ENCODE results near the gene CEBPA.

The CEBPA gene

DNA sequence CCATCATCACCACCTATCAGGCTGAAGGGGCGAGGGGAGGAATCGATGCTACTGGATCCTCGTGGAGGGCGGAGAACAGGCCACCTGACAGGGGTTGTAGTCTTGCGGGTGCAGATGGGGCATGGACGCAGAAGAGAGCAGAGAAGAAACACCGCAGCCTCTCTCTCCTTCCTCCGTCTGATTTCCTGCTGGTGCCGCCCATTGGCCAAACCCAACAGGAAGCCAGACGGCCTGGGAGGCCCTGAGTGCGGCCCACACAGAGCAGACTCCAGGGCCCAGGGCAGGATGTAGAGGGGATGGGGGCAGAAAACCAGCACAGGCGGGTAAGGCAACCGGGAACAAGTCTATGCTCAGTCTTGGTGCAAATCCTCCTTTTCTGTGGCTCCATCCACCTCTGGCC, 15.4 kb downstream of the CEBPA start:
- no peak for DNase-seq

DNA sequence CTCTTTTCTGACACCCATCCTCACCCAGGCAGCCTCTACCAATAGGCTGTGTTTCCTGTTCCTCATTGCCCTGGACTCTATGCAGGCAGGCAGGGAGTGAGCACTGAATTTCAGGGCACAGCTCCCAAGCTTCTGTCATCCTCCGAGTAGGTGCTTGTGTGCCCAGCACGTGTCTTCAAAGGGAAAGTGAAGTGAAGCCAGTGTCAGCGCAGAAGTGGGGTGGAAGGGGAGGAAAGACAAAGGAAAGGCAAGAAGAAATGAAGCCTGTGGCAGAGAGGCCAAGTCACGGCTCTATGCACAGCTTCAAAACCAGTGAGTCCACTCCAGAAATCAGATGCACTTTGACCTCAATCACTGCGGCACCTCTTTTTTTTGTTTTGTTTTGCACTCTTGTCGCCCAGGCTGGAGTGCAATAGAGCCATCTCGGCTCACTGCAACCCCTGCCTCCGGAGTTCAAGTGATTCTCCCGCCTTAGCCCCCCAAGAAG, 16.9 kb downstream of the CEBPA start:
- DNase-seq, result no peak

DNA sequence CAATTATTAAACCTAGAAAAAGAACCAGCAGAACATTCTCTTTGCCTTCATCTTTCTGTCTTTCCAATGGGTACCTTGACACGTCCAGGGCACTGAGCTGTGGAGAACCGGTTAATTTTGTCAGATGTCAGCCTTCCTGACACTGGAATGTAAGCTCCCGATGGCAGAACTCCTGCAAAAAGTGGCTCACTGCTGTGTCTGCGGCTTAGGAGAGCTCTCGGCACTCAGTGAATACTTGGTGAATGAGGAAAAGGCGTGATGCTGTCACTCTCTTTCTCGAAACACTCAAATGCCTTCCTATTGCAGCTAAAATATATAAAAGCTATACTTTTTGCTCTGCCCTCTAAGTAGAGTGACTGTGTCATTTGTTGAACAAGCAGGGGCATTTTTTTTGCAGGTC, 17.6 kb downstream of the CEBPA start:
- DNase-seq, result no peak

DNA sequence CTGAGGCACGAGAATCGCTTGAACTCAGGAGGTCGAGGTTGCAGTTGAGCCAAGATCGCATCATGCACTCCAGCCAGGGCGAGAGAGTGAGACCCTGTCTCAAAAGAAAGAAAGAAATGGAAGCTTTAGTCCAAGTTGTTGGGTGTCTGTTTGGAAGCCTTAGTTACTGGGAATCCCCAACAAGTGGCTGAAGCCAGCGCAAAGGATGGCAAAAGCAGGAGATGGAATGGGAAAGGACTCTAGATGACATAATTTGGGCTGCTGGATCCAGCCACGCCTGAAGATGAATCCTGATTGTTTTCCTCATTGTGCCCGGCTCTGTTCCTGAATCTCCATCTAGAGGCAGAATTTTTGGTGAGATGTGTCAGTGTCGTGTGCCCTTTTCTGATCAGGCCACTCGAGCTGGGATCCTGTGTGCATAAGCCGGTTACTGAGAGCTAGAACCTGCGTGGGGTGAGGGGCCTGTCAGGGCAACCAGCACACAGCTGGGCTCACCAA, 18.1 kb downstream of the CEBPA start:
- no peak for DNase-seq

DNA sequence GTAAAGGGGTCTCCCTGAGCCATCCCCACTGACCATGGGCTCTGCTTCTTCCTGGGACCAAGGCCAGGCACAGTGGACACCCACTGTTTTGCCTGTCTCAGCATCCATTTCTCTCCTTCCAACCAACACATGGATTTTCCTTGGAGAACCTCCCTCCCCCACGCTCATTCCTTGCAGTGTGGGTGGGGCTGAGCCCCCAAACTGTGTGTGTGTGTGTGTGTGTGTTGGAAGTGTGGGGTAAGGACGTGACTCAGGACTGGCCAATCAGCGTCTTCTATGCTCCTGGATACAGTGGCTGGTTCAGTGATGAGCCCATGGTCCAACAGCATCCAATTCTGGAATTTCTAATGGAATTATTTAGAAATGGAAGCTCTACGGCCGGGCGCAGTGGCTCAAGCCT, 18.7 kb downstream of the CEBPA start:
- DNase-seq, result no peak

DNA sequence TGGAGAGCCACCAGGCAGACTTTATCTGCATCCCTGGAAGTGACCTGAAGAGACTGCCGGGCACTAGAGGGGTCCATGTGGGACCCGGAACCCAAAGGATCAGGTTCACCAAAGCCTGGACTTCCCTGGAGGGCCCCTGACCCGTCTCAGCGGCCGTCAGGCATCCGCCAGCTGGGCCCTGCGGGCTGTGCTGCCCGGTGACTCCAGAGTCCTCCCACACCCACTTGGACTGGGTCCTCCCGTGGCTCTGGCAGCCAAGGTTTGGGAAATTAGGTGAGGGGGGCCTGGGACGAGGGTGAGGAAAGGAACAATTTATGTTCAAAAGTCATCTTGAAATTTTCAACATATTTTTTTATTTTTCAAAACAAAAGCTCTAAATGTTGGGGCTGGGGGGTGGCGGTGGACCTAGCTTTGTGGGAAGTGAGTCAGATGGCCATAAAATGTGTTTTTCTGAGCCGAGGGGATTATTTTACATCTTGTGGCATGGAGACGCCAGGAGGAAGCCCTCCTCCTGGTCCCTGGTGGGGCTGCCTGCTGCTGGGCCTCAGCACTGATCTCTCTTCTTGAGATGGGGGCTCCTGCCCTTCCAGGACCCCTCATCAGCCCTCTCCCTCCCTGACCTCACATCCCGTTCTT, 20.2 kb downstream of the CEBPA start:
- DNase-seq, result no peak

DNA sequence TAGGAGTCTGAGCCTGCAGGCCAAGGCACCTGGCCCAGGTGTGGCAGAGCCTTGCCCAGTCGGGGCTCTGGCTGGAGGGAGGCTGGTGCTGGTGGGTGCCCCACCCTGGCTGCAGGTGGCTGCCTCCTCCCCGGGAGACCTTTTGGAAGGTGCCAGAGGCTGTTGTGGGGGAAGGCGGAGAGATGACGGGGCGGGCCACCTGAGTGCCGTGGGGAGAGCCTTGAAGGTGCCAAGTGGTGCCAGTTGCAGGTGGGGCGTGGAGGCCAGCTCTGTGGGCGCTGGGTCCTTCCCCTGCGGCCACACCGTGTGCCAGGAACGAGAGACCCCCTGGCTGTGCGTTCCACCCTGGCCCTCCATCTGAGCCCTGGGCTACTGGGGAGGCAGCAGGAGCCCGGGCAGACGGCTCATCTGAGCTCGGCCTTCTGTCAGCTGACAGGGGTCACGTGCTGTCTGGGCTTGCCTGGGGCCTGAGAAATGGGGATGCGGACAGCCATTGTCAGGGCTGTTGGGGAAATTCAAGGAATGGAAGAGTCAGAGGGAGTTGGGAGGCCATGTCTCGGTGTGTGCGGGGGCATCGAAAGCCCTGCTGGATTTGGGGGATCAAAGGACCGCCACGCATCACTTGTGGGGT, 20.9 kb downstream of the CEBPA start:
- no peak for DNase-seq

DNA sequence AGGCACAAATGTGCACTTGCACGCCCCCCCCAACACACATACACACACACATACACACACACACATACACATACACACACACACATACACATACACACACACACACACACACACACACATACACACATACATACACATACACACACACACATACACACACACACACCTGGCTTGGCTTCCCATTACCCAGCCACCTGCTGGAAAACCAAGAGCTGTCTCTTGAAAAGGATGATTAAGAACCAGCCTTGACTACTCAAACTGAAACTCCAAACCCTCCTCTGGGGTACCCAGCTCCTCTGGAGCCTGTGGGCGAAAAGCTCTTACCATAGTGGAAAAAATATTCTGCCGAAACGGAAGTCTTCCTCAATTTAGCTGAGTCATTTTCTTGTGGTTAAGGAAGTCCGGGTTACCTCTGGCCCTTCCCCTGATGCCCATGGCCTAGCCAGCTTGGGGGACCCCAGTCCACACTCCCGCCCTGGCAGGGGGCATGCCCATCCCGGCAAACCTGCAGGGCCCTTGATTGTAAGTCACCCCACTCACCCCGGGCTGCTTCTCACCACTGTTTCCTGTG, 21.9 kb downstream of the CEBPA start:
- DNase-seq, result no peak

DNA sequence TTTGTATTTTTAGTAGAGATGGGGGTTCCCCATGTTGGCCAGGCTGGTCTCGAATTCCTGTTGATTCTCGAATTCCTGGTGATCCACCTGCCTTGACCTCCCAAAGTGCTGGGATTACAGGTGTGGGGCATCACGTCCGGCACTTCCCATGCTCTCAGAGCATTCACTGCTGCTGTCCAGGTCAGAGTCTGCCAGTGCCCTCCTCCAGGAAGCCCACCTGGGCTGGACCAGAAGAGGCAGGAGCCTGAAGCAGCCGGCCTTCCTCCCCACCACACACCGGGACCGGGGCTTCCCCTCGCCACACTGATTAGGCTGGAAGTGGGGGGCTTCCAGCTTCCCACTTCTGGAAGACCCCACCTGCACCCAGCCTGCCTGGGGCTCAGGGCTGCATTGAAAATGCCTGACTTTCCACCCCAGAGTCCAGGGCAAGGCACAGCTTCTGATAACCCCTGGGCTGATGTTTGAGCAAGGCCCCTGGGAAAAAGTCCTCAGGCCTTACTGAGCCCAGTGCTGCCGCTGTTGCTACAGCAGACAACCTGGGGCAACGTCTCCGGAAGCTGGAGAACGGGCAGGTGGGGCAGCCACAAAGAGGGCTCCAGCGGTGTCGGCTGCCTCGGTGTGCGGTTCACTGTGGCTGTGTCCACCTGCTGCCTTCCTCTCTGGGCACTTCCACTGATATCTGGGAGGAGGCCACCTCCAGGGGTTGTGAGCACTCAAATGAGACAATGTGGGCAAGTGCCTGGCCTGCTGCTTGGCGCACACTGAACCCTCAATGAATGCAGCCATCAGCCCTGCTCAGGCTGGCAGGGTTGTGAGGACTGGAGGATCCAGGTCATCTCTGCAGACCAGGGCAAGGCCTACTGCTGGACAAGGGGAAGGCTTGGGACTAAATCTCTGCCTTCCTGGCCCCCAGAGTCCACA, 22.6 kb downstream of the CEBPA start:
- no peak for DNase-seq

DNA sequence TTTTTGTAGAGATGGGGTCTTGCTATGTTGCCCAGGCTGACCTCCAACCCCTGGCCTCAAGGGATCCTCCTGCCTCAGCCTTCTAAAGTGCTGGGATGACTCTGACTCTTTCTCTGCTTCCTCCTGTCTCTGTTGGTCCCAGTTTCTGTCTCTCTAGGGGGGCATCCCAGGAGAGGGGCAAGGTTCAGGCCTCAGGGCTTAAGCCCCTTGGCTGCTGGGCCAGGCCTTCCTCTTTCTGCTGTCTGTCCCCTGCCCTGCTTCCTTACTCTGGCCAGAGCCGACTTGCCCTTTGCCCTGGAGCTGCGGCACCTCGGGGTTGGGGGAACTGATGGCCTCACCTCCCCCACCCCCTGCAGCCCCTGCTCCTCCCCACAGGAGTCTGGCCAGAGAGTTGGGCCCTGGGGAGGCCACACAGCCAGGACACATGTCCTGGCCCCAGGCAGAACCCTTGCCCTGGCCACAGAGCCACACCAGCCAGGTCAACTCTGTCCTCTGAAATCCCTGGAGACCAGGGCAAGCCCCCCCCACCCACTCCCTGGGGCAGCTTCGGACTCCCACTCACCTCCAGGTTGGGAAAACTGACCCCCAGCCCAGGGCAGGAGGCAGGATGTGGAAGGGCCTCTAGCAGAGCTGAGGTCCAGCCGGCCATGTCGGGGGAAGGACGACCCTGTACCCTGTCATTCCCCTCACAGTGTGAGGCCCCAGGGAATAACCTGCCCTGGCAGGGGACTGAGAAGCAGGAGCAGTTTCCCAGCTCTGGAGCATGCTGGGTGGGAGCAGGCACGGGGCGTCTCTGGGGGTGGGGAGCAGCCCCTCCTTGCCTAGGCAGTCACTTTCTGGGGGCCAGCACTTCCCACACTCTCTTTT, 23.7 kb downstream of the CEBPA start:
- DNase-seq, result no peak

DNA sequence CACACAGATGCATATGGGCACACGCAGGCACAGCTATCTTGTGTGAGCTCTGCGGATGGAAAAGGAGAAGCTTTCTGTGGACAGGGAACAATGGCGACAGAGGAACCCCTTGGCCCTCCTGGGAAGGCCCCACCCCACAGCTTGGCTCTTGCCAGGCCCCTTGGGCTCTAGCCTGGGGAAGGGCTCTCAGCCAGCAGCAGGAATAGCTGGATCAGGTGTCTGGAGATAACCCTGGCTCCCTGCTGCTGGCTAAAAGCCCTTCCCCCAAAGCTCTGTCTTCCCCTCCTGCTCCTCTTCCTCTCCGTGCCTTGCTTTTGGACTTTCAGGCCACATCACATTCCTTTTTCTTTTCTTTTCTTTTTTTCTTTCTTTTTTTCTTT, 24.3 kb downstream of the CEBPA start:
- no peak for DNase-seq

DNA sequence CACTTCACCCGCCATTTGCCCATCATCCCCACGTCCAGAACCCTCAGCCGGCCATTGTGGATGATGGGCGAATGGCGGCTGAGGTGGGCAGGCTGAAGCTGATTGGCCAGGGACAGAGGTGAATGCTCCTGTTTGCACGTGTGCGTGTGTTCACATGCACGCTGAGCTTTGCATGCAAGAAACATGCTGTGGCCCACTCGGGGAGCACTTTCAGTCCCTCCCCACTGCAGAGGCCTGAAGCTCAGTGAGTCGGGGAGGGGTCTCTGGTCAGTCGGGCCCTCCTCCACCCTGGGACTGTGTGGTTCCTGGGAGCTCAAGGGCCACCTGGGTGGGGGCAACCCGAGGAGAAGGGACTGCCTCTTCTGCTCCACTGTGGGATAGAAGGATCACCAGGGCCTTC, 24.9 kb downstream of the CEBPA start:
- no peak for DNase-seq

DNA sequence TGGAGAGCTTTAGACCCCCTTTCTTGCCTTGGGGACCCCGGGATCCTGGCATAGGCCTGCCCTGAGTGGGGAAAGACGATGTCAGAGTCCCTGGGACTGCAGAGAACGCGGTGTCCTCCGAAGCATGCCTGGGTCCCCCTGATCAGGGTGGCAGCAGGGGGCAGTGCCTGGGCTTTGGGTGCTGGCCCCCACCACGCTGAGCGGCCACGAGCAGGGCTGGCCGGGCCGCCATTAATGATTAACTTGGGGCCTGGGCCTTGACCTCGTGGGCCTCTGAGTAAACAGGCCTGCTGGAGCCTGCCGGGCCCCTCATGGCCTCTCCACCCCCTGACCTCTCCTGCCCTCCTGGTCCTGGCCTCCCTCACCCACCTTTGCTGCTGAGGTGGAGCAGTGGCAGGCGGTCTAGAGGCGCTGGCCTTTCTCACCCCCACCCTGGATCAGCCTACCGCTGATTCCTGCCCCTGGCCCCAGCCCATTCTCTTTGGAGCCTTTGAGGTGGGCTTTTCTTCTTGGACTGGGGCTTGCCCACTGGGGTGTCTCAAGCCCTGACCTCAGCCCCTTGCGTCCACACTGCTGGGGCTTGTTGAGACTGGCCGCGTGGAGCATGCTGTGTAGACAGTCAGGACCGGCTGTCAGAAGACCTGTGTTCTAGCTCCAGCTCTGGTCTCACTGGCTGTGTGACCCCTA, 26.3 kb downstream of the CEBPA start:
- DNase-seq, result no peak

DNA sequence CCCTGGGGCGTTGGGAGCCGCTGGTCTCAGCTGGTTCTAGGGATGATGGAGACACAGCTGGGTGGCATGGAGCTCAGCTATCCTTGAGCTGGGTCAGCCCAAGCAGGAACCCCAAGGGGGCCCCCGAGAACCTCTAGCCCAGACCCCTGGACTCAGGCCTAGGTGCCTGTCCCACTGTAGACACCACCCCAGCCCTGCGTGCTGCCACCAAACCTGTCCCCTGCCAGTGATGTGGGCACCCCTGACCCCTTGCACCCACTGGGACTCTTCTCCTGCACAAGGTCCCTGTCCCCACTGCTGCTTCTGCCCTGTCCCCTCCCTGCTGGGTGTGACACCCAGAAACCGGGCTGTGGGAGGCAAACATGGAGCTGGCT, 26.8 kb downstream of the CEBPA start:
- no peak for DNase-seq

DNA sequence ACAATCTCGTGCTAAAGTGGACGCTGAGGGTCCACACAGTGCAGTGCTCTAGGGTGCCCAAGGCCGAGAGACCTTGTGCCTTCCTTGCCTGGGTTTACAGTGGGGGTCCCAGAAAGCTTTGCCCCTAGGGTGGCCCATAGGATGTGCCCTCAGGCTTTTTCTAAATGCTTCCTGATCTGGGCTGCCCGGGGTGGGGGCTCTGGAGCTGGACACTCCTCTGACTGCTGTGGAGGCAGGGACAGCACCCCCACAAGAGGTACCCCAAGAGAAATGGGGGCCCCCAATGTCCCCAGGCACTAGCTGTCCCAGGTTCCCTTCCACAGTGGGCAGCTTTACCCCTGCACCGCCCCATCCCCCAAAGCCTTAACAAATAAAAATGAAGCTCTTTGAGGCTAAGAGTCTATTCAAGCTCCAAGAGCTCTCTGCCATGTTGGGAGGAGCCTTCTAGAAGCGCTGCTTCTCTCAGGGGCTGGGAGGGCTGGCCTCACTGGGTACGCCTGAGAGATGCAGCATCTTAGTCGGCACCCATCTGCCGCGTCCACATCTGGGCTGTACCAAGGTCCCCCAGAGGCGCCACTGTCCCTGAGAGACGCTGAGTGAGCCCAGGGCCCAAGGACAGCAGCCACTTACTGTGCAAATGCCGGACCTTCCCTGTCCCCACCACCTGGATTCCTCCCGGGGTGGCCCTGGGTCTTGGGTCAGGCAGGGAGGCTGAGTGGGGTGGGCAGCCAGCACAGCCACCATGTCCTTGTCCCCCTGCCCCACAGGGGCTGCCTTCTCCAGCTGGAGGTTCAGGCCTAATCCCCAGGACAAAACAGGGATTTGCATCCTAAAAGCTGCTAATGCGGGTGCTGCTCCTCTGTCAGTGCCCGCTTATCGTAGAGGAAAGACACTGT, 27.4 kb downstream of the CEBPA start:
- DNase-seq, result no peak

DNA sequence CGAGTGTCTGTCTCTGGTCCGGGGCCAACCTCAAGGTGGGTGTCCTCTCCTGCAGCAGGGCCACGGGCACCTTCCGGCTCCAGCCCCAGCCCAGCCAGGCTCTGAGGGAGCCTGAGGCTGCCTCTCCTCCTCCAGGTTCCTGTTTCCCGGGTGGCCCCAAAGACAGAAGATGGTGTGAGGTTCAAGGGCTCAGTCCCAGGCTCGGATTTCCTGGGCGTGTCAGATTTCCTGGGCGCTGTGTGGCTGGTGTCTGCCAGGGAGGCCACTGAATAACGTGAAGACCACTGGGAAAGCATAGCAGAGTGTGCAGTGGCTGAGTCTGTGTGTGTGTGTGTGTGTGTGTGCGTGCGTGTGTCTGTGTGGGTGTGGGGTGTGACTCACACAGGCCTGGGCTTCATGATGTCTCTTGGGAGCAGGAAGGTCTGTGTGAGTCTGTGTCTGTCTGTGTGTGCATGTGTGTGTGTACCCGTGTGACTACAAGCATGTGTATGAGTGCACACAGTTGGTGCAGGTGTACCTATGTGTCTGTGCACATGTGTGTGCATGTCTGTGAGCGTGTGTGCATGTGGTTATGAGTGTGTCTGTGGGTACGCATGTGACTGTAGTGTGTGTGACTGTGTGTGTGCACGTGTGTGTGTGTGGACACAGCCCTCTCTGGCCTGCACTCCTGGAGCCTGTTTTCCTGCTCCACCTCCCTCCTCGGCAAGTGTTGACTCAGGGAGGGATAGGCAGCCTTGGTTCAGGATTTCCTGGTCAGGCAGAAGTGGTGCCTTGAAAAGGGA, 28.3 kb downstream of the CEBPA start:
- no peak for DNase-seq

DNA sequence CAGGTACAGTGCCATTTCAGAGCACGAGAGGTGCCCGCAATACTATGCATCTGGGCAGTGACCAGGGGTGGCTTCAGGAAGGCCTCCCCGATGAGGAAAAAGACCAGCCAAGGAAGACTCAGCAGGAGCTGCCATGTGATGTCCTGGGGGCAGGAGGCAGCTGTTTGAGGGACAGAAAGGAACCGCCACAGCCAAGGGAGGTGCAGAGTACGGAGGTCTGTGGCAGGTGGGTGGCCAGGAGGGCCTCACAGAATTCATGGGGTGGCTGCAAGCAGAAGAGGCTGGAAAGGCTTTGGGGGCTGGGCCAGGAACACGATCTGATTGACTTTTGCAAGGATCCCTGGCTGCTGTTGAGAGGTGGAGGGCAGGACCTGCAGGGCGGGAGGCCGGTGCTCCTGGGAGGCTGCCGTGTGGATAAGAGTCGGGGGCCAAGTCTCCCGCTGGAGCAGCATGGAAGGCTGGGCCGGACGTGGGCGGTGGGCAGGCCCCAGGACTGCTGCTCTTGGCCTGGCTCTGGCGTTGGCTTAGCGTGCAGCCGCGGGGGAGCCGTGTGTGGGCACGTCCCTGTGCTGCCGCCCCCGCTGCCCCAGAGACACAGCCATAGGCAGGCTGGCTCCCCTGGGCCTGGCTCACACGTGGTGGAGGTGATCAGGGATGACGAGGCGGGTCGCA, 29.1 kb downstream of the CEBPA start:
- no peak for DNase-seq

DNA sequence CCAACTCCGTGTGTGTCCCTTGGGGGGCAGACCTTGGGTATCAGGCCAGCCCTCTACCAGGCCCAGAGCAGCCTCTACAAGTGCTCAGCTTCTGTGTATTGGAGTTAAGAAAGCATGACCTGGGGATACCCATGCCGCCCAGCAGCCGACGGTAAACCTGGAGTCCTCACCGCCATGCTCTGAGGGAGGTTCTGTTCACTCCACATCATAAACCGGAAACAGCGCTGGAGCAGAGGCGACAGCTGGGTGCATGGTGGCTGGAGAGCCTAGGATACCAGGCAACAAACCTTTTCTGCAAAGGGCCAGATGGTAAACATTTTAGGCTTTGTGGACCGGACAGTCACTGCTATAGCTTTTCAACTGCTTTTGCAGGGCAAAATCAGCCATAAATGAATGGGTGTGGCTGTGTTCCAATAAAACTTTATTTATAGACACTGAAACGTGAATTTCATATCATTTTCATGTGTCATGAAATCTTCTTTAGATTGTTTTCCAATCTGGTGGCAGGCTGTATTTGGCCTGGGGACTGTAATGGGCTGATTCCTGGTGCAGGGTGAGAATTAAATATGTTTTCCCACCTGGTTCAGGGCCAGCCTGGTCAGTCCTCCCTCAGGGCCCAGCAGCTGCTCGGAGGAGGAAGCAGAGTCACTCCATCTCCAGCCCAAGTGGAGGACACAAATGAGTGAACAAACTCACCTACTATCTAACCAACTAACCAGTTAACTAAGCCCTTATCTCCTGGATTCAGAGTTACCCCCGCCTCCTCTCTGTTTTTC, 30.9 kb downstream of the CEBPA start:
- no peak for DNase-seq

DNA sequence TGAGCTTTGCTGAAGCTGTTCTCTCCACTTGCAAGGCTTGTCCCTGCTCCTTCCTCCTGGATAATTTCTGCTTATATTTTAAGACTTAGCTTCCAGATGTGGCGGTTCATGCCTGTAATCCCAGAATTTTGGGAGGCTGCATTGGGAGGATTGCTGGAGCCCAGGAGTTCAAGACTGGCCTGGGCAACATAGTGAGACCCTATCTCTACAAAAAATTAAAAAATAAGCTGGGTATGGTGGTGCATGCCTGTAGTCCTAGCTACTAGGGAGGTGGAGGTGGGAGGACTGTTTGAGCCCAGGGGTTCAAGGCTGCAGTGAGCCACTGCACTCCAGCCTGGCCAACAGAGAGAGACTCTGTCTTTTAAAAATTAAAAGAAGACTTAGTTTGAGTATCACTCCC, 31.6 kb downstream of the CEBPA start:
- DNase-seq, result no peak
